ENCODE results near the gene ST7. TPM values are rescaled to one million over a fixed set of nuclear protein-coding genes. Genes with fewer than 3 reads are reported as not detected.

ST7 gene
- total RNA-seq, 1 experiment from 2014 or later = 19.6 TPM

GRCh38 chr7:117163101-117163500, 209.8 kb downstream of the ST7 start:
- no peaks in the 10 kb centered on the region for H3K9me3 ChIP-seq (ENCODE audit: control insufficient read depth, insufficient read depth, low read depth, low read length)
- in situ Hi-C loops (cut with HindIII; ENCODE audit: low pct_unique_long_range_greater_than_20kb, low sequenced_read_pairs) (no loop called here), intact Hi-C loops (cut with micrococcal nuclease; ENCODE audit: unreplicated experiment) (no loop called here)
- POLR2A ChIA-PET = no interaction called here
- DNase-seq (ENCODE audit: low read depth, low spot score) (no peak), ATAC-seq (no peak)
- no peaks in the 10 kb centered on the region for H3K4me1 ChIP-seq (ENCODE audit: control insufficient read depth, insufficient read depth, low read length)
- CTCF ChIA-PET = no interaction called here
- H3K27me3 ChIP-seq (ENCODE audit: control insufficient read depth, insufficient read depth, low read length) = no peaks in the 10 kb centered on the region
- no peak overlapping the region for H3K27ac ChIP-seq (ENCODE audit: low read length)
- no TSS peak for BruUV-seq (replicated peaks)
- TF ChIP-seq REST (IDR thresholded peaks at IDR 0.05; ENCODE audit: insufficient read depth in 1 of 2, low read depth in 2 of 2, low read length in 1 of 2) (no peak), CTCF (IDR thresholded peaks at IDR 0.05) (no peak), SIN3A (IDR thresholded peaks at IDR 0.05; ENCODE audit: borderline replicate concordance, insufficient read depth, low read depth, low read length) (no peak), TCF7L2 (IDR thresholded peaks at IDR 0.05; ENCODE audit: low read depth, low read length) (no peak), POLR2AphosphoS5 (IDR thresholded peaks at IDR 0.05; ENCODE audit: low read depth, low read length) (no peak)
- H3K4me3 ChIP-seq (ENCODE audit: low read depth in 2 of 2, low read length in 2 of 2) = no peak overlapping the region
- no peaks in the 10 kb centered on the region for H3K36me3 ChIP-seq (ENCODE audit: control insufficient read depth, insufficient read depth, low read length)

- ChIA-PET CTCF (no interaction called here), POLR2A (no interaction called here)
- H3K36me3 ChIP-seq (ENCODE audit: control insufficient read depth, insufficient read depth, low read length) = no peaks in the 10 kb centered on the region
- ATAC-seq = no peak
- H3K27ac ChIP-seq (ENCODE audit: low read length) = no peak overlapping the region
- no TSS peak for BruUV-seq (replicated peaks)
- no peak for TF ChIP-seq POLR2AphosphoS5 (IDR thresholded peaks at IDR 0.05; ENCODE audit: low read depth, low read length)
- no peak for TF ChIP-seq TCF7L2 (IDR thresholded peaks at IDR 0.05; ENCODE audit: low read depth, low read length)
- no peak for TF ChIP-seq REST (IDR thresholded peaks at IDR 0.05; ENCODE audit: insufficient read depth in 1 of 2, low read depth in 2 of 2, low read length in 1 of 2)
- no peak for TF ChIP-seq CTCF (IDR thresholded peaks at IDR 0.05)
- no peak for TF ChIP-seq SIN3A (IDR thresholded peaks at IDR 0.05; ENCODE audit: borderline replicate concordance, insufficient read depth, low read depth, low read length)
- no peaks in the 10 kb centered on the region for H3K4me1 ChIP-seq (ENCODE audit: control insufficient read depth, insufficient read depth, low read length)
- H3K27me3 ChIP-seq (ENCODE audit: control insufficient read depth, insufficient read depth, low read length) = no peaks in the 10 kb centered on the region
- no peak overlapping the region for H3K4me3 ChIP-seq (ENCODE audit: low read depth in 2 of 2, low read length in 2 of 2)
- in situ Hi-C loops (cut with HindIII; ENCODE audit: low pct_unique_long_range_greater_than_20kb, low sequenced_read_pairs) = no loop called here
- H3K9me3 ChIP-seq (ENCODE audit: control insufficient read depth, insufficient read depth, low read depth, low read length) = no peaks in the 10 kb centered on the region
- intact Hi-C loops (cut with micrococcal nuclease; ENCODE audit: unreplicated experiment) = no loop called here
- DNase-seq (ENCODE audit: low read depth, low spot score) = no peak
Observed at GRCh38 chr7:117164620-117165019, 211.3 kb downstream of the ST7 start.

All from Panc1 (cell line).